NT2/D1 (cell line): ENCODE data around the gene GJD3.

Experiments
- DNase-seq: peaks from one replicate; pipeline ENCODE4 v3.0.0-alpha.2; 2011; ENCODE audit warnings: low read depth, low spot score
- H3K27me3 ChIP-seq: 2 replicates; pipeline ENCODE4 v1.6.0; 2011; ENCODE audit warnings: mild to moderate bottlenecking; ENCODE audit not compliant: insufficient read length, insufficient read depth
- H3K36me3 ChIP-seq: 2 replicates; pipeline ENCODE4 v1.6.1; 2011; ENCODE audit warnings: mild to moderate bottlenecking, low read length, mixed read lengths; ENCODE audit not compliant: insufficient read depth, insufficient read length
- H3K4me1 ChIP-seq: 2 replicates; pipeline ENCODE4 v1.5.1; 2011; ENCODE audit not compliant: insufficient read depth, insufficient read length
- H3K4me3 ChIP-seq: 2 replicates; pipeline ENCODE4 v1.5.1; 2011; ENCODE audit warnings: low read depth; ENCODE audit not compliant: insufficient read length
- H3K9ac ChIP-seq: 2 replicates; pipeline ENCODE4 v1.6.0; 2011; ENCODE audit warnings: low read depth; ENCODE audit not compliant: insufficient read length
- H3K9me3 ChIP-seq: 2 replicates; pipeline ENCODE4 v1.5.1; 2011; ENCODE audit warnings: mild to moderate bottlenecking, low read length; ENCODE audit not compliant: insufficient read depth
- SUZ12 ChIP-seq: IDR thresholded peaks from 2 replicates; pipeline ENCODE4 v1.6.1; 2011; ENCODE audit not compliant: insufficient read length, insufficient read depth; ENCODE audit errors: extremely low read depth
- YY1 ChIP-seq: IDR thresholded peaks from 2 replicates; pipeline ENCODE4 v1.6.1; 2011; ENCODE audit not compliant: insufficient read length, insufficient read depth
- ZNF274 ChIP-seq: IDR thresholded peaks from 2 replicates; pipeline ENCODE4 v1.6.1; 2011; ENCODE audit warnings: mild to moderate bottlenecking, low read depth, low read length

GJD3 gene

GRCh38 chr17:40316571-40317344, 47.8 kb downstream of the GJD3 start:
- TF ChIP-seq YY1 (no peak), ZNF274 (no peak), SUZ12 (no peak)
- peak overlapping the region; percentile 42 for H3K4me3 ChIP-seq
- no peaks in the 10 kb centered on the region for H3K36me3 ChIP-seq
- H3K27me3 ChIP-seq, result peaks cover 25% of the 10 kb centered on the region
- H3K9ac ChIP-seq, result peak overlapping the region; percentile 88
- H3K9me3 ChIP-seq, result no peaks in the 10 kb centered on the region
- no peak for DNase-seq
- peaks cover 34% of the 10 kb centered on the region for H3K4me1 ChIP-seq

GRCh38 chr17:40315678-40316570, 48.6 kb downstream of the GJD3 start:
- H3K36me3 ChIP-seq, result no peaks in the 10 kb centered on the region
- no peaks in the 10 kb centered on the region for H3K9me3 ChIP-seq
- H3K9ac ChIP-seq, result peak overlapping the region; percentile 88
- DNase-seq, result no peak
- H3K4me3 ChIP-seq, result peak overlapping the region; percentile 42
- TF ChIP-seq SUZ12 (no peak), ZNF274 (no peak), YY1 (no peak)
- H3K4me1 ChIP-seq, result peaks cover 38% of the 10 kb centered on the region
- H3K27me3 ChIP-seq, result peaks cover 25% of the 10 kb centered on the region

- Histone ChIP-seq H3K4me1 (peaks cover 38% of the 10 kb centered on the region), H3K9ac (no peak overlapping the region), H3K4me3 (no peak overlapping the region), H3K9me3 (no peaks in the 10 kb centered on the region), H3K27me3 (peaks cover 25% of the 10 kb centered on the region), H3K36me3 (no peaks in the 10 kb centered on the region)
- no peak for TF ChIP-seq YY1
- TF ChIP-seq SUZ12, result no peak
- TF ChIP-seq ZNF274, result no peak
- DNase-seq, result no peak
These were observed 49.3 kb downstream of the GJD3 start for GRCh38 chr17:40315206-40315605.

GRCh38 chr17:40314584-40314956, 50.0 kb downstream of the GJD3 start:
- DNase-seq, result no peak

GRCh38 chr17:40313668-40314583, 50.6 kb downstream of the GJD3 start:
- H3K9me3 ChIP-seq, result no peaks in the 10 kb centered on the region
- no peak for DNase-seq
- no peak overlapping the region for H3K9ac ChIP-seq
- H3K27me3 ChIP-seq, result peaks cover 22% of the 10 kb centered on the region
- no peaks in the 10 kb centered on the region for H3K36me3 ChIP-seq
- peaks cover 33% of the 10 kb centered on the region for H3K4me1 ChIP-seq
- no peak overlapping the region for H3K4me3 ChIP-seq
- TF ChIP-seq ZNF274 (no peak), YY1 (no peak), SUZ12 (no peak)

More at GRCh38 chr17:40314584-40314956, 50.0 kb downstream of the GJD3 start:
- Histone ChIP-seq H3K27me3 (peaks cover 25% of the 10 kb centered on the region), H3K4me1 (peaks cover 34% of the 10 kb centered on the region), H3K9me3 (no peaks in the 10 kb centered on the region), H3K36me3 (no peaks in the 10 kb centered on the region), H3K9ac (no peak overlapping the region), H3K4me3 (no peak overlapping the region)
- TF ChIP-seq YY1 (no peak), SUZ12 (no peak), ZNF274 (no peak)
